Rectal smooth muscle tissue (tissue), 1 donor: ENCODE measurements around the gene HSD3B1.
"Not testable (repeated sequence)": the region's sequence is repeated elsewhere in the genome, so short reads cannot be mapped to it uniquely, and the experiment has no call there.

Experiments
- H3K27ac ChIP-seq: one replicate; pipeline ENCODE4 v1.7.0; 2013; ENCODE audit warnings: low read depth, low read length, inconsistent platforms
- H3K27me3 ChIP-seq: one replicate; pipeline ENCODE4 v1.7.0; 2013; ENCODE audit warnings: low read length; ENCODE audit not compliant: control insufficient read depth, insufficient read depth
- H3K36me3 ChIP-seq: one replicate; pipeline ENCODE4 v1.7.0; 2013; ENCODE audit warnings: low read length; ENCODE audit not compliant: control insufficient read depth, insufficient read depth
- H3K4me1 ChIP-seq: one replicate; pipeline ENCODE4 v1.7.0; 2013; ENCODE audit warnings: low read length; ENCODE audit not compliant: control insufficient read depth, insufficient read depth
- H3K4me3 ChIP-seq: one replicate; pipeline ENCODE4 v1.7.0; 2013; ENCODE audit warnings: low read length
- H3K9ac ChIP-seq: one replicate; pipeline ENCODE4 v1.7.0; 2013; ENCODE audit warnings: low read length

Gene HSD3B1

GRCh38 chr1:119510046-119510445, 3.0 kb downstream of the HSD3B1 start:
- no peaks in the 10 kb centered on the region for H3K4me1 ChIP-seq
- H3K9ac ChIP-seq, result no peak overlapping the region
- H3K4me3 ChIP-seq, result no peak overlapping the region
- no peak overlapping the region for H3K27ac ChIP-seq
- H3K36me3 ChIP-seq, result no peaks in the 10 kb centered on the region
- no peaks in the 10 kb centered on the region for H3K27me3 ChIP-seq

- H3K4me3 ChIP-seq, result no peak overlapping the region
- H3K27ac ChIP-seq, result no peak overlapping the region
- H3K4me1 ChIP-seq, result no peaks in the 10 kb centered on the region
- no peaks in the 10 kb centered on the region for H3K36me3 ChIP-seq
- no peak overlapping the region for H3K9ac ChIP-seq
- no peaks in the 10 kb centered on the region for H3K27me3 ChIP-seq
Measured at GRCh38 chr1:119515221-119515620, 8.2 kb downstream of the HSD3B1 start.

GRCh38 chr1:119516247-119516646, 9.2 kb downstream of the HSD3B1 start:
- H3K4me3 ChIP-seq, result no peak overlapping the region
- no peak overlapping the region for H3K27ac ChIP-seq
- no peaks in the 10 kb centered on the region for H3K27me3 ChIP-seq
- H3K9ac ChIP-seq, result no peak overlapping the region
- H3K4me1 ChIP-seq, result no peaks in the 10 kb centered on the region
- no peaks in the 10 kb centered on the region for H3K36me3 ChIP-seq

GRCh38 chr1:119516680-119517079, 9.7 kb downstream of the HSD3B1 start:
- Histone ChIP-seq H3K27me3 (no peaks in the 10 kb centered on the region), H3K4me1 (no peaks in the 10 kb centered on the region), H3K9ac (no peak overlapping the region), H3K27ac (no peak overlapping the region), H3K36me3 (no peaks in the 10 kb centered on the region), H3K4me3 (no peak overlapping the region)

GRCh38 chr1:119517667-119518066, 10.7 kb downstream of the HSD3B1 start:
- not testable (repeated sequence) for H3K9ac ChIP-seq, H3K4me1 ChIP-seq, H3K4me3 ChIP-seq, H3K36me3 ChIP-seq, H3K27me3 ChIP-seq, H3K27ac ChIP-seq

GRCh38 chr1:119531606-119532323, 24.8 kb downstream of the HSD3B1 start:
- H3K27ac ChIP-seq, result no peak overlapping the region
- H3K36me3 ChIP-seq, result no peaks in the 10 kb centered on the region
- no peaks in the 10 kb centered on the region for H3K27me3 ChIP-seq
- H3K4me3 ChIP-seq, result no peak overlapping the region
- no peak overlapping the region for H3K9ac ChIP-seq
- H3K4me1 ChIP-seq, result no peaks in the 10 kb centered on the region

- H3K36me3 ChIP-seq, result no peaks in the 10 kb centered on the region
- no peak overlapping the region for H3K27ac ChIP-seq
- H3K4me3 ChIP-seq, result no peak overlapping the region
- no peaks in the 10 kb centered on the region for H3K4me1 ChIP-seq
- no peaks in the 10 kb centered on the region for H3K27me3 ChIP-seq
- no peak overlapping the region for H3K9ac ChIP-seq
Measured at GRCh38 chr1:119532324-119532910, 25.4 kb downstream of the HSD3B1 start.

GRCh38 chr1:119535381-119535780, 28.4 kb downstream of the HSD3B1 start:
- Histone ChIP-seq H3K4me3 (no peak overlapping the region), H3K9ac (no peak overlapping the region), H3K27me3 (no peaks in the 10 kb centered on the region), H3K4me1 (no peaks in the 10 kb centered on the region), H3K36me3 (no peaks in the 10 kb centered on the region), H3K27ac (no peak overlapping the region)

- no peaks in the 10 kb centered on the region for H3K4me1 ChIP-seq
- H3K9ac ChIP-seq, result no peak overlapping the region
- no peaks in the 10 kb centered on the region for H3K36me3 ChIP-seq
- H3K27me3 ChIP-seq, result no peaks in the 10 kb centered on the region
- H3K4me3 ChIP-seq, result no peak overlapping the region
- H3K27ac ChIP-seq, result no peak overlapping the region
Measured at GRCh38 chr1:119537966-119538365, 31.0 kb downstream of the HSD3B1 start.

GRCh38 chr1:119539636-119540035, 32.6 kb downstream of the HSD3B1 start:
- no peaks in the 10 kb centered on the region for H3K36me3 ChIP-seq
- H3K9ac ChIP-seq, result no peak overlapping the region
- no peak overlapping the region for H3K27ac ChIP-seq
- H3K27me3 ChIP-seq, result no peaks in the 10 kb centered on the region
- H3K4me3 ChIP-seq, result no peak overlapping the region
- no peaks in the 10 kb centered on the region for H3K4me1 ChIP-seq

GRCh38 chr1:119541389-119541788, 34.4 kb downstream of the HSD3B1 start:
- H3K27me3 ChIP-seq, result no peaks in the 10 kb centered on the region
- H3K4me3 ChIP-seq, result no peak overlapping the region
- H3K9ac ChIP-seq, result no peak overlapping the region
- no peaks in the 10 kb centered on the region for H3K36me3 ChIP-seq
- H3K4me1 ChIP-seq, result no peaks in the 10 kb centered on the region
- no peak overlapping the region for H3K27ac ChIP-seq

- Histone ChIP-seq H3K36me3 (no peaks in the 10 kb centered on the region), H3K27ac (no peak overlapping the region), H3K27me3 (no peaks in the 10 kb centered on the region), H3K9ac (no peak overlapping the region), H3K4me1 (no peaks in the 10 kb centered on the region), H3K4me3 (no peak overlapping the region)
Measured at GRCh38 chr1:119542492-119542946, 35.5 kb downstream of the HSD3B1 start.

- Histone ChIP-seq H3K9ac (no peak overlapping the region), H3K27ac (no peak overlapping the region), H3K4me1 (no peaks in the 10 kb centered on the region), H3K4me3 (no peak overlapping the region), H3K36me3 (no peaks in the 10 kb centered on the region), H3K27me3 (no peaks in the 10 kb centered on the region)
Measured at GRCh38 chr1:119544165-119544762, 37.3 kb downstream of the HSD3B1 start.
